WTC11 (cell line): ENCODE data around the gene USP11. TPM values are rescaled to one million over a fixed set of nuclear protein-coding genes. Genes with fewer than 3 reads are reported as not detected.

Source experiments
- ATAC-seq: fragments of 200-7000 bp; cut with Tn5 transposase; 2 replicates; pipeline ENCODE4 v1.10.0; 2021; ENCODE audit warnings: mild to moderate bottlenecking, moderate library complexity
- CTCF ChIA-PET: fragments of 300-600 bp; sonication (Branson Sonifier 250); formaldehyde crosslinking; loops from one replicate; lab custom pipeline; 2021; ENCODE audit warnings: antibody characterized with exemption; lab: Charles Lee
- POLR2A ChIA-PET: fragments of 350-600 bp; sonication (Branson Sonifier 250); formaldehyde crosslinking; loops from one replicate; lab custom pipeline; 2021; ENCODE audit warnings: antibody characterized with exemption; lab: Charles Lee
- DNase-seq: peaks from one replicate; pipeline ENCODE4 v3.0.0; 2021; ENCODE audit warnings: low spot score
- H3K27ac Mint-ChIP-seq: 2 replicates; pipeline ENCODE4 v1.8.0; 2021; ENCODE audit warnings: mixed read lengths
- H3K27me3 Mint-ChIP-seq: 2 replicates; pipeline ENCODE4 v1.8.0; 2021; ENCODE audit warnings: low read depth, mild to moderate bottlenecking, moderate library complexity, mixed read lengths
- H3K36me3 Mint-ChIP-seq: 2 replicates; pipeline ENCODE4 v1.8.0; 2021; ENCODE audit warnings: mixed read lengths
- H3K4me1 Mint-ChIP-seq: 2 replicates; pipeline ENCODE4 v1.8.0; 2022; ENCODE audit warnings: mixed read lengths
- H3K4me3 Mint-ChIP-seq: 2 replicates; pipeline ENCODE4 v1.8.0; 2021; ENCODE audit warnings: mild to moderate bottlenecking, moderate library complexity, mixed read lengths
- H3K9me3 Mint-ChIP-seq: 2 replicates; pipeline ENCODE4 v1.8.0; 2021; ENCODE audit warnings: mixed read lengths
- AFF4 ChIP-seq: sonication (generic); formaldehyde crosslinking; IDR thresholded peaks from 2 replicates; pipeline ENCODE4 v1.8.1; 2023; ENCODE audit warnings: mild to moderate bottlenecking, missing genetic modification reagents, borderline replicate concordance
- ATF2 ChIP-seq: sonication (generic); formaldehyde crosslinking; IDR thresholded peaks from 2 replicates; pipeline ENCODE4 v1.8.1; 2022; ENCODE audit warnings: low read depth, missing genetic modification reagents, borderline replicate concordance
- E2F5 ChIP-seq: sonication (generic); formaldehyde crosslinking; IDR thresholded peaks from 2 replicates; pipeline ENCODE4 v1.8.1; 2022; ENCODE audit warnings: mild to moderate bottlenecking, moderate library complexity, missing genetic modification reagents
- IRF1 ChIP-seq: sonication (generic); formaldehyde crosslinking; IDR thresholded peaks from 2 replicates; pipeline ENCODE4 v1.8.0; 2023; ENCODE audit warnings: missing genetic modification reagents
- IRF2 ChIP-seq: sonication (generic); formaldehyde crosslinking; IDR thresholded peaks from 2 replicates; pipeline ENCODE4 v1.8.0; 2022; ENCODE audit warnings: low read depth, missing genetic modification reagents, borderline replicate concordance
- NFE2L1 ChIP-seq: sonication (generic); formaldehyde crosslinking; IDR thresholded peaks from 2 replicates; pipeline ENCODE4 v1.8.1; 2023; ENCODE audit warnings: missing genetic modification reagents
- NR3C1 ChIP-seq: sonication (generic); formaldehyde crosslinking; conservative IDR thresholded peaks from 2 replicates; pipeline ENCODE4 v1.8.1; 2023; ENCODE audit warnings: low read depth, mild to moderate bottlenecking, missing genetic modification reagents
- OVOL2 ChIP-seq: fragments of 250-450 bp; sonication (Bioruptor Pico); IDR thresholded peaks from 2 replicates; pipeline ENCODE4 v1.9.0; 2021; ENCODE audit warnings: mild to moderate bottlenecking, borderline replicate concordance
- STAT6 ChIP-seq: sonication (generic); formaldehyde crosslinking; conservative IDR thresholded peaks from 2 replicates; pipeline ENCODE4 v1.8.1; 2023; ENCODE audit warnings: mild to moderate bottlenecking, low read depth, missing genetic modification reagents, moderate library complexity
- TCF7 ChIP-seq: sonication (generic); formaldehyde crosslinking; IDR thresholded peaks from 2 replicates; pipeline ENCODE4 v1.8.0; 2022; ENCODE audit warnings: mild to moderate bottlenecking, low read depth, missing genetic modification reagents, moderate library complexity
- TEAD1 ChIP-seq: sonication (generic); formaldehyde crosslinking; IDR thresholded peaks from 2 replicates; pipeline ENCODE4 v1.8.0; 2022; ENCODE audit warnings: mild to moderate bottlenecking, missing genetic modification reagents
- TP53 ChIP-seq: sonication (generic); formaldehyde crosslinking; IDR thresholded peaks from 2 replicates; pipeline ENCODE4 v1.8.1; 2023; ENCODE audit warnings: mild to moderate bottlenecking, missing genetic modification reagents
- ZBTB43 ChIP-seq: sonication (generic); formaldehyde crosslinking; IDR thresholded peaks from 2 replicates; pipeline ENCODE4 v1.8.1; 2023; ENCODE audit warnings: mild to moderate bottlenecking, missing genetic modification reagents
- ZNF263 ChIP-seq: sonication (generic); formaldehyde crosslinking; IDR thresholded peaks from 2 replicates; pipeline ENCODE4 v1.8.1; 2022; ENCODE audit warnings: low read depth, mild to moderate bottlenecking, moderate library complexity, missing genetic modification reagents
- ZNF425 ChIP-seq: fragments of 250-450 bp; sonication (Bioruptor Pico); conservative IDR thresholded peaks from 2 replicates; pipeline ENCODE4 v1.9.0; 2021; ENCODE audit warnings: mild to moderate bottlenecking
- ZNF512 ChIP-seq: sonication (generic); formaldehyde crosslinking; IDR thresholded peaks from 2 replicates; pipeline ENCODE4 v1.8.1; 2022; ENCODE audit warnings: missing genetic modification reagents, borderline replicate concordance
- total RNA-seq: library from RNA; stranded (reverse); gene quantifications from 3 replicates; pipeline ENCODE4 v1.2.3, GENCODE V29; 2021

USP11 gene
- total RNA-seq, 1 experiment from 2014 or later: 86.8 TPM

- Mint-ChIP-seq H3K36me3 (peaks cover 12% of the 10 kb centered on the region), H3K4me3 (no peak overlapping the region), H3K27me3 (no peaks in the 10 kb centered on the region), H3K27ac (peak overlapping the region; percentile 74), H3K4me1 (peaks cover 7% of the 10 kb centered on the region), H3K9me3 (no peaks in the 10 kb centered on the region)
- ChIA-PET POLR2A (no interaction called here), CTCF (no interaction called here)
- no peak for TF ChIP-seq AFF4 (CRISPR knock-in tag)
- TF ChIP-seq OVOL2 (CRISPR knock-in tag): no peak
- no peak for TF ChIP-seq E2F5
- TF ChIP-seq ZNF263 (CRISPR knock-in tag): no peak
- TF ChIP-seq IRF2 (CRISPR knock-in tag): no peak
- TF ChIP-seq ZBTB43: no peak
- TF ChIP-seq STAT6 (CRISPR knock-in tag): no peak
- no peak for TF ChIP-seq TEAD1
- ATAC-seq (peak; percentile 12), DNase-seq (no peak)
Observed at GRCh38 chrX:47187106-47187677, 45.6 kb upstream of the USP11 start.

GRCh38 chrX:47189906-47190305 is 42.9 kb upstream of the USP11 start:
- Mint-ChIP-seq H3K27ac (no peak overlapping the region), H3K4me3 (0 out of 2 replicates have a peak overlapping the region, but pooled peaks have one; percentile 91), H3K4me1 (peaks cover 21% of the 10 kb centered on the region), H3K36me3 (peaks cover 6% of the 10 kb centered on the region), H3K9me3 (no peaks in the 10 kb centered on the region), H3K27me3 (no peaks in the 10 kb centered on the region)
- ChIA-PET POLR2A (interaction anchor here (0.8 kb wide), 1 partner anchor 28 kb away, joined by 3 read pairs; the partner anchor contains the start of gene CDK16), CTCF (interaction anchor here (1.5 to 1.9 kb wide), 2 partner anchors 195 to 334 kb away, joined by 6 read pairs; no protein-coding TSS in a partner anchor)
- TF ChIP-seq ZNF263 (CRISPR knock-in tag): no peak
- no peak for TF ChIP-seq NR3C1 (CRISPR knock-in tag)
- no peak for TF ChIP-seq TCF7 (CRISPR knock-in tag)
- TF ChIP-seq IRF1: no peak
- TF ChIP-seq ZNF512: no peak
- TF ChIP-seq TP53 (CRISPR knock-in tag): no peak
- TF ChIP-seq NFE2L1 (CRISPR knock-in tag): no peak
- TF ChIP-seq ZNF425 (CRISPR knock-in tag): no peak
- no peak for TF ChIP-seq ATF2
- DNase-seq (no peak), ATAC-seq (no peak)
